Dermis blood vessel endothelial cell (primary cell): Measurements from ENCODE around the gene SORT1. TPM values are rescaled to one million over a fixed set of nuclear protein-coding genes. Genes with fewer than 3 reads are reported as not detected.
"Not testable (repeated sequence)": the region's sequence is repeated elsewhere in the genome, so short reads cannot be mapped to it uniquely, and the experiment has no call there.

ENCODE experiments used
- DNase-seq: peaks from one replicate; pipeline ENCODE4 v3.0.0; 2010
- total RNA-seq: library from RNA; depleted of rRNA; stranded (reverse); fragments of >200 nt; gene quantifications from 2 replicates; pipeline ENCODE4 v1.2.3, GENCODE V29; 2014

Gene SORT1
- total RNA-seq, 1 donor from 2014 or later = 16.7 TPM

DNA sequence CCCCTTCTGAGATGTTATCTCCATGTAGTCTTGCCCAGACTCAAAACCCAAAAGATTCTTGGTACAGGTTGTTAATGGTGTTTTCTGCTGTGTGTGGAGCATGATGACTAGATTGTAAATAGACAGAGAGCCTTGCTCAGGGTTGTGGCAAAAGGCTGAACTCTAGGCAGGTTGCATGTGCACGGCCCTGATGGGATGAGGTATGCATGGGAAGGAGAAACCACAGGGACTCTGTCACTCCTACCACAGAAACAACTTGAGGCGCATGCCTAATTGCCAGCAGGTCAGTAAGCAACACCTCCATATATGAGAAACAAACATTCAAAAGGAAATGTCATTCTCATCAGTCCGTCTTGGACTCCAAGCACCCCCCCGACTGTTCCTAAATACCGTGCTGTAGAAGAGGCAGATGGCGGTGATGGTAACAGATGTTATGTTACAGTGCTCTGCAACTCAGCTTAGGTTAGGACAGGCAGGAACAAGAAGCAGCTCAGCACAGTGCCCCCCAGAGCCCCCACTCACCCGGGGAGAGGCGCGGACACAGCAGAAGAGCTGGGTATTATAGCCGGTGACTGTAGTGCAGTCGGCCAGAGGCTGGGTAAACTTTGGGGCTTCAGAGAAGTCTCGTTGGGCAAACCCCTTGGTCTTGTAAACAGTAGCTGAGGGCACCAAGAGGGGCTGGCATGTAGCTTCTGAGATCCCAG, 101.9 kb downstream of the SORT1 start:
- DNase-seq = no peak

DNA sequence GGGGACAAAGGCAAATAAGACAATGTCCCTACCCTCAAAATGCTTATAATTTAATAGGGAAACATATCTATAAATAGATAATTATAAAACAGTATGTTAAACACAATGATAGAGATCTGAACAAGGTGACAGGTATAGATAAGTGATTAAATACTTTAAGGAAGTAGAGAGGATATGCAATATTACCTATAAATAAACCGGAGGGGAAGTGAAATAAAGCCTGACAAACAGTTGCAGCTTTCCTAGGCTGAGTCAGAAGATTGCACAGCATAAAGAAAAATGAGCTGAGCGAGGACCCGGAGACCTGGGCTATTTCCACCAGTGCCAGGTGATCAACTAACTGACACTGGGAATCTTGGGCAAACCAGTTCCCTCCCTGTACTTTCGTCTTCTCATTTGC, 103.2 kb downstream of the SORT1 start:
- DNase-seq = no peak

DNA sequence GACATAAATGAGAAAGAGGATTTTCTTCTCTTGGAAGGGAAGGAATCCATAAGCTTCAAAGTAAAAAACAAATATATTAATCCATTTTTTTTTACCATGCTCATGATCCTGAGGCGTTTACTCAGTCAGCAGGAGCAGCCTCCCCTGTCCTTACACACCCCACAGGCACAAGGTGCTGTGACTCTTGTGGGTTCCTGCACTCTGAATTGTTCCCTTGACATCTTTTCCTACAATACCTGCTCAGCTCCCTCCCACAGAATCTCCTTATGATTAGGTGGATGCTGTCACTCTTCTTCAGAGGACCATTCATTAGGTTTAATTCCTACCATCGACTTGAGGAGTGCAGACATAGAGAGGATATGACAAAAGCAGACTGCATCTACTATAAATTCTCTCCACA, 104.7 kb downstream of the SORT1 start:
- DNase-seq = no peak

DNA sequence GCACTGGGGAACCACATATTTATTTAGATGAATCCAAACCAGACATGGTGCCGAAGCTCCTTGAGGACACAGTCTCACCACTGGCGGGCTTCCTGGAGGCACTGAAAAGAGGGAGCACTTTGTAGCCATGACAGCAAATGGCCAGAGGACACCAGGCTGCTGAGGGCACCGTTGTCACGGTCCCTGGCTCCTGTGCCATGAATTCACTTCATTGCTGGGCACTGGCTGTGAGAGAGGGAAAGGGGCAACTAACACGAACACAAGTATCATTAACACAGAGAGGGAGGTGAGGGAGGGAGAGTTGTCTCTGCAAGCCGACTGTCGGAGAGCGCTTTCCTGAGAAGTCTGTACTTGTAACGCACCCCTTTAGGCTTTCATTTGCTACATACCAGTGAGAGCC, 105.4 kb downstream of the SORT1 start:
- no peak for DNase-seq

DNA sequence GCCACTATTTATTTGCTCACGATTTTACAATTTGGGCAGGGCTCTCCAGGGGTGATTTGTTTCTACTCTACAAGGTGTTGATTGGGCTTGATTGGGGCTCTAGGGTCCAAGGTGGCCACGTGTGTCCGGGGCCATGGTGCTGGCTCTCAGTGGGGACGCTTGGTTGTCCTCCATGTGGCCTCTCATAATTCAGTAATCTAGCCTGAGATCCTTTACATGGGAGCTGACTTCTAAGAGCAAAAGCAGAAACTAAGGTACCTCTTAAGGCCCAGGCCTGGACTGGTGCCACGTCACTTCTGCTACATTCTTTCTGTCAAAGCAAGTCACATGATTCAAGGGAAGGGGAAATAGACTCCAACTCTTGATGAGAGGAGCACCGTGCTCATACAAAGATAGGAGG, 106.7 kb downstream of the SORT1 start:
- no peak for DNase-seq

DNA sequence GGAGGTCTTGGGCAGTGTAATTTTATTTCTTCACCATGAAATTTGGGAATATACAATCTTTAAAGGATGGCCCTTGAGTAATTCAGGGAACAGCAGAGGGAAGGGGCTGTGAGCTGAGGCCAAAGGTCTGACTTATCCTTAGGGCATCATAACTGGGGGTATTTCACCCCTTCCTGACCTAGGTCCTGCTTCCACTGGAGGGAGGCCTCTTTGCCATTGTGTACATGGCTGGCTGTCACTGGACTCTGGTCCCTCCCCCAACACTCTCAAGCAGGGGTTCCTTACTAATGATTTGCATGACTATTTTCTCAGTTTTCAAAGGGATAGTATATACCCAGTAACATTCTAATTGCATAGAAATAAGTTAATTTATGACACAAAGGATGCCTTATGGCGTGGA, 107.6 kb downstream of the SORT1 start:
- no peak for DNase-seq

DNA sequence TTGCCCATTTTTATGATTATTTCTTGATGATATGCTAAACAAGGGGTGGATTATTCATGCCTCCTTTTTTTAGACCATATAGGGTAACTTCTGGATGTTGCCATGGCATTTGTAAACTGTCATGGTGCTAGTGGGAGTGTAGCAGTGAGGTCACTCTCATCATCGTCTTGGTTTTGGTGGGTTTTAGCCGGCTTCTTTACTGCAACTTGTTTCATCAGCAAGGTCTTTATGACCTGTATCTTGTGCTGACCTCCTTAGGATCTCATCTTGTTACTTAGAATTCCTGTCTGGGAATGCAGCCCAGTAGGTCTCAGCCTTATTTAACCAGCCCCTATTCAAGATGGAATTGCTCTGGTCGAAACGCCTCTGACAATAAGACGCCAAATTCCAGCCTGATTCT, 111.0 kb downstream of the SORT1 start:
- not testable (repeated sequence) for DNase-seq

DNA sequence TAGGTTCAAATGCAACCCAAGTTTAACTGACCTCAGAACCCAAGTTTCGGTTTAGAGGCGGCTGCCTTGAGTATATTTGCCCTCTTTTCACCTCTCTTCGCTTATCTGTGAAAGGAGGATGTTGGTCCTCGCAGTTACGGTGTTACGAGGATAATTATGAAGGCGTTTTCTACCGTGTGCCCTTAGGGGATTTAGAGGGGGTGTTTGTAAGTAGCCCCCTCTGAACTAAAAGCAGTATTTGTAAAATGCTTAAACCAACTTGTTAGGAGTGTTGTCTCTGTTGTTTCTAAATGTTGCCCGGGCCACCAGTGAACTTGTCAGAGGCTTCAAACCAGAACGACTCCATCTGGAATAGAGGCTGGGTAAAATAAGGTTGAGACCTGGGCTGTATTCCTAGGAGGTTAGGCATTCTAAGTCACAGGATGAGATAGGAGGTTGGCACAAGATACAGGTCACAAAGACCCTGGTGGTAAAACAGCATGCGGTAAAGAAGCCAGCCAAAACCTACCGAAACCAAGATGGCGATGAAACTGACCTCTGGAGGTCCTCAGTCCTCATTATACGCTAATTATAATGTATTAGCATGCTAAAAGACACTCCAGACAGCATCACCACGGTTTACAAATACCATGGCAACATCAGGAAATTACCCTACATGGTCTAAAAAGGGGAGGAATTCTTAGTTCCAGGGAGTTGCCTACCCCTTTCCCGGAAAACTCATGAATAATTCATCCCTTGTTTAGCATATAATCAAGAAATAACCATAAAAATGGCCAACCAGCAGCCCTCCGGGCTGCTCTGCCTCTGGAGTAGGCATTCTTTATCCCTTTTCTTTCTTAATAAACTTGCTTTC, 113.7 kb downstream of the SORT1 start:
- DNase-seq = no peak

DNA sequence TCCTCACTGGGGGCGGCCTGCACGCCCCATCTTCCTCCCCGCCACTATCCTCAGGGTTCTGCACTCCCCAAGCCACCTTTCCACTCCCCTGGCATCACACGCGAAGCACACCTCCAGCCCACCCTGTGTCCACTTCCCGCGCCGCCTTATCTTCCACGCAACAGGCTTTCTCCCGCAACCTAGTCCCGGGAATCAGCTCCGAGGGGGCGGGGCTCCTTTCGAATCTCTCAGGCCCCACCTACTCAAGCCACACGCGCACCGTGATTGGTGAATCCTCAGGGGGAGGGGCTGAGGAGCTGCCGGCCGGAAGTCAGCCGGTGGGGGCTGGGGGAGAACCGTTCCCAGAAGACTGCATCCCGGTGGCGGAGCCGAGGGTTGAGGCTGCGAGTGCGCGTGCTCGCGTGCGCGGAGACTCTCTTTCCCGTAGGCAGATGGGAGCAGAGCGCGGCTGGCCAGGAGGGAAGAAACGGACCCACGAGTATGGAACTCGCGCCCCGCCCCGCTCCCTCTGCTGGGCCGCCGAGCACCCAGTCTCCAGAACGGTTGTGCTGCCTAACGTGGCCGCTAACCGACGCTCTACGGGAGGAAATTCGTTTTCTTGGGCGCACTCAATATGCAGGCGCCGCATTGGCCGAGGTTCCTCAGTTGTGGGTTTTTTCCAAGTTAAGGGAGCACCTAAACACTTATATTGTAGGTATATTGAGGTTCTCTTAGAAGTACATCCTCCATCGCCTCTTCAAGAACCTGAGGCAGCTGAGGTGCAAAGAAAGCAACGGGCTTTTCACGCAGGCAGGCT, 114.6 kb downstream of the SORT1 start, which contains the start of gene PSRC1:
PSRC1 (minus strand) TSS at position 194 of the 796 bp plus-strand sequence.
- DNase-seq = peak; percentile 96

DNA sequence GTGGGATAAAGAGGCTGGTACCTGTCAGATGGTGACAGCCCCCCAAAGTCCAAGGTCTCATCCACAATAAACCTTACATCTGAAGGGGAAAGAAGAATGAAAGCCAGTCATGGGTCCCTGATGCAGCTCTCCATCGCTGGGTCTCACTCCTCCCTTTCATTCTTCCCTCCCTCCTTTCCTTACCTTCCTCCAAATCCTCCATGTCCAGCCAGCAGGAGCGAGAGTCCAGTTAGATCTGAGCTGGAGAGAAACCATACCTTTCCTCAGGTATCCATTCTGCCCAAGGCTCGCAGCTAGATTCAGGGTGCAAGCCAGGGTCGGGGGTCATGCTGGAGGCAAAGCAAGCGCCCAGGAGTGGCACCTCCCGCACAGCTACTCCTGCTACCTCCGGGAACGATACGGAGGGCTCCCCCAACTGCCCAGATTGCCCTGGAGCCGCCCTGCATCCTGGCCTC, 115.2 kb downstream of the SORT1 start:
- no peak for DNase-seq

DNA sequence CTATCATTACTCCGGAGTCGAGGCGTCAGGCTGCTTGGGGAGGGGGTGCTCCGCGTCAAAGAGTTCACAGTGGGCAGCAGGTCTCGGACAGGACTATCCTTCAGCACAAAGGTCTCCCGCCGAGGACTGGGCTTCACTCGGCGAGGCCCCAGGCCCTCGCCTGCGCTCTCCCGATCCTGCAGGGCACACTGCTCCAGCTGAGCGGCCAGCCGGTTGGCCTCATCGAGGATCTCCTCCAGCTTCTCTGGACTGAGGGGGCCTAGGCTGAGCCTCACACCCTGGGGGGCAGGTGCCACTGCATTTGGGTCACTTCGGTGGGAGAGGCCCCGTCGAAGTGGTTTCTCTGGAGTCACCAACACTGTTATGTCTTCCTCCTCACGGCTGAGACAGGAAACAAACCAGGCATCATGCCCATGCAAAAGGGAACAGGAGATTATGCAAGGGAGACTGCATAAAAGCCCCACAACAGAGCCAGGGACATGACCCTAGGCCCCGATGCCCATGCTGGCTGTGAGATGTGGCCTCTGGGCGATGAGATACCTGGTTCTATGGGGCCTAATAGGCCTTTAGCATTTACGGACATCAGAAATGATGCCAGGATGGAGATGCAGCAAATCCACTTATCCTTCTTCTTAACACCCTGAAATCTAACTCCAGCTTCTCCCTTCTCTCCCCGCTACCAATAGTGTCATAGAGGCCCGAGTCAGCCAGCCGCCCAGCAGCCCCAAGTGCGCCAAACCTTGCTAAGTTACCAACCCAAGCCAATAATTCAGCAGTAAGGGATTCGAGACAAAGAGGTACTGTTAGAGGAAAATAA, 115.8 kb downstream of the SORT1 start:
- no peak for DNase-seq

DNA sequence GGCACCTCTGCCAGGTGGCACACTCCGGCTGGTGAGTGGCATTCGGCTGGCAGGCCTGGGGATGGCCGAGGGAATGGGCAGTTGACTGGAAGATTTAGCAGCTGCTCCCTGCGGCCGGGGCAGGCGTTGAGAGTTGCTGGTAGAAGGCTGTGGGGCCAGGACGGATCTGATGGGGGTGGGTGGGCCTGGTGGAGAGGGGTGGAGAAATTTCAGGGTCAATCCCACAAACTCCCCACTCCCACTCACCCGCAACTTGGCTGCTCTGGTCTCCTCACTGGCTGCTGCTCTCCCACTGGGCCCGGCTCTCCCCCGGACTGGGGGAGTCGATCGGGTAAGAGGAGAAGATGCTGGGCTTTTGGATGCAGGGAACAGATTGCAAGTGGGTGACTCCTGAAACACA, 116.9 kb downstream of the SORT1 start:
- DNase-seq = no peak

DNA sequence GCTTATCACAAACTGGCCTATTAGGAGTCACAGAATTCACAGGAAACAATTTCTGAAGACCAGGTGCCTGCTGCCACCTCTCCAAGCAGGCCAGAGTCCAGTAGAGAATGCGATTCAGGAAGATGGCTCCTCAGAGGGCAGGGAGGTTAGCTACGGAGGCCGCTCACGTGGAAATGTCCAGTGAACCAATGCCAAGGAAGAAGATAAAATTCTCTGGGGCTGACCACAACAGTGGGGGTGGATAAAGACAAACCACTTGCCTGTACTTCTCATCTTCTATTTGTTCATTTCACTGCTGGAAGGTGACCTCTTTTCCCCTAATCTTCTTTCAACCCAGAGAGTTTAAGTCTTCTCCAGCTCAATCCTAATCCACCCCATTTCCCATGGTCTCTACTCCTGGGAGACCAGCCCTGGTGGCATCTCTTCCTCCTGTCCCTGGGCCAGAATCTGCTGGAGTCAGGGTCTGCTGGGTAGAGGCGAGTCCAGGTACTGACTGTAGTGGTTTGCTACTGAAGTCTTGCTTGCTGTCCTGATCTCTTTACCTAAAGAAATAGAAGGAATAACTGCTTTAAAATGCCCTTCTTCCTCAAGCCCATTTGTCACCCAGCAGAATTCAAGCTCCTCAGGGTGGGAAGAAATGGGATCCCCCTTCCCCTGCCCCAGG, 118.0 kb downstream of the SORT1 start:
- DNase-seq = no peak

DNA sequence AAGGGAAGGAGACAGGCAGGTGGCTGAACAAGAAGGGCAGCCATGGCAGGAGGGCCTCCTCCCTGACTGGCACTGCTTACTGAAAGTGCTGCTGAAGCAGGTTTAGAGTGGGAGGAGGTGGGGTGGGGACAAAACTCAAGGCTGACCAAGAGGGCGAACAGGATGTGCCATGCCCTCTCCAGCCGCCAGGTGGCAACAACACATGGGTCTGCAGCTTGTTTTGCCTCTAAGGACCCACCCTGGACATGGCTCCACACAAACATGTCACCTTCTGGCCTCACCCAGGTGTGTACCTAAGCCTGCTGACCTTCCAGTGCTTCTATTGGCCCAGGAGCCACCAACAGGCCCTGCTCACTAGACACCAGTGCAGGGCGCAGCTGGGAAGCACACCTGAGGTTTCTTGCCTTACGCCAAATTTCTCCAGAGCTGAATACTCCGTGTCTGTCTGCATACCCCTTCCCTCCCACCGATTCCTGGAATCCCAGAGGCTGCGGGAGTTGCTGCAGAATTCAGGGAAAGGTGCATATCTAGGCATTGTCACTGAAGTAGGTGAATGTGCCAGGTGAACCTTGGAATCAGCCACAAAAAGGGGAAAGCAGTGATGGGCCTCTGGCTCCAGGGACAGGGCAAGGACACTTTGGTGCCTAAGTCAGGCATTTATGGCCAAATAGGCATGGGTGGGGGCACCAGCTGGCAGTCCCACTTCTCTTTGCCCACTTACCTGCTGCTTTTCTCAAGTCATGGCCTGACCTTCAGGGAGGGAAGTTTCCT, 120.1 kb downstream of the SORT1 start:
- peak; percentile 84 for DNase-seq

DNA sequence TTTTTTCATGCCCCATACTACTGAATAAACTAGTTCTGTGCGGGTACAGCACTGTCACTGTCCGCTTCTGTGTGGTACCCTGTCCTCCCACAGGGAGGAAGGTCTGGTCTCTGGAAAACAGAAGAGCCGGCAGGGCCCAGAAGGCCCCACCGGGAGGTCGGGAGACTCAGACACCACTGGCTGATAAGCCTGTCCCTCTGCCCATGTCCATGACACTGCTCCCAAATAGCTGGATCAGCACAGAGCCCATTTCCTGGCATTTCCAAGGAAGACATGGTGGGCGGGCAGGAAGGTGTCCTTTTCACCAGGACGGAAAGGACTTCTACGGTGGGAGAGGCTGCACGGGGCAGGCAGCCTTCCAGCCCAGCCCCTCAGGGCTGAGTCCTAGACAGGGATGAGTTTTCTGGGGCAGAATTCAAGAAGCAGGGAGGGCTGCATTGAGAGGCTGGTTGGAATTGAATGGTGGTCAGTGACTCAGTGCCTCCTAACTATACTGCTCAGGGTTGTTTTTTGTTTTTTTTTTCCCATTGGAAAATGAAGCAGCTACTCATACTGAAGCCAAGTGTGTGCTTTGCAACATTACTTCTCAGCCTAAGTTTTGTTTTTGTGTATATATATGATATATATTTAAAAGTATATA, 121.9 kb downstream of the SORT1 start:
- DNase-seq = no peak

DNA sequence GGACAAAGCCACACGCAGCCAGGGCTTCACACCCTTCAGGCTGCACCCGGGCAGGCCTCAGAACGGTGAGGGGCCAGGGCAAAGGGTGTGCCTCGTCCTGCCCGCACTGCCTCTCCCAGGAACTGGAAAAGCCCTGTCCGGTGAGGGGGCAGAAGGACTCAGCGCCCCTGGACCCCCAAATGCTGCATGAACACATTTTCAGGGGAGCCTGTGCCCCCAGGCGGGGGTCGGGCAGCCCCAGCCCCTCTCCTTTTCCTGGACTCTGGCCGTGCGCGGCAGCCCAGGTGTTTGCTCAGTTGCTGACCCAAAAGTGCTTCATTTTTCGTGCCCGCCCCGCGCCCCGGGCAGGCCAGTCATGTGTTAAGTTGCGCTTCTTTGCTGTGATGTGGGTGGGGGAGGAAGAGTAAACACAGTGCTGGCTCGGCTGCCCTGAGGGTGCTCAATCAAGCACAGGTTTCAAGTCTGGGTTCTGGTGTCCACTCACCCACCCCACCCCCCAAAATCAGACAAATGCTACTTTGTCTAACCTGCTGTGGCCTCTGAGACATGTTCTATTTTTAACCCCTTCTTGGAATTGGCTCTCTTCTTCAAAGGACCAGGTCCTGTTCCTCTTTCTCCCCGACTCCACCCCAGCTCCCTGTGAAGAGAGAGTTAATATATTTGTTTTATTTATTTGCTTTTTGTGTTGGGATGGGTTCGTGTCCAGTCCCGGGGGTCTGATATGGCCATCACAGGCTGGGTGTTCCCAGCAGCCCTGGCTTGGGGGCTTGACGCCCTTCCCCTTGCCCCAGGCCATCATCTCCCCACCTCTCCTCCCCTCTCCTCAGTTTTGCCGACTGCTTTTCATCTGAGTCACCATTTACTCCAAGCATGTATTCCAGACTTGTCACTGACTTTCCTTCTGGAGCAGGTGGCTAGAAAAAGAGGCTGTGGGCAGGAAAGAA, 122.9 kb downstream of the SORT1 start:
- DNase-seq = no peak

DNA sequence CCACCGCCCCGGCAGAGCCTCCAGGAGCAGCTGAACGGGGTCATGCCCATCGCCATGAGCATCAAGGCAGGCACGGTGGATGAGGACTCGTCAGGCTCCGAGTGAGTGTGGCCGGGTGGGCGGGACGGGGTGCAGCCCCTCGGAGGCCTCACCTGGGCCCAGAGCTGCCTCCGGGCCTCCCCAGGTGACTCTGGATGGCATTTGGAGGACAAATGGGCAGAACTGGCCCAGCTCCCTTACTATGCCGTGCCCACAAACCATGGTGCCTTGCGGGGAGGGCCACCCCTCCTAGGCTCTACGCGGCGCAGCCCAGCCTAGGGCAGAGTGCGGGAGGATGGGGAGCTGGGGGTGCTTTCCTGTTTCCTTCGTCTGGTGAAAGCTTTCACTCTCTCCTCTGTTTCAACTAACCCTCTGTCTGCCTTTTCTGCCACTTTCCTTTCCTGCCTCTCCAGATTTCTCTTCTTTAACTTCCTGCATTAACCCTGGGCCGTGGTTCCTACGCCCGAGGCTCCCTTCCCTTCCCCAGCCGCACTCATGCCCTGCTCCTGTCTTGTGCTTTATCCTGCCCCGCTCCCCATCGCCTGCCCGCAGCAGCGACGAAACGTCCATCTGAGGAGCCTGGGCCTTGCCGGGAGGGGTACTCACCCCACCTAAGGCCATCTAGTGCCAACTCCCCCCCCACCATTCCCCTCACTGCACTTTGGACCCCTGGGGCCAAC, 124.0 kb downstream of the SORT1 start:
- no peak for DNase-seq

DNA sequence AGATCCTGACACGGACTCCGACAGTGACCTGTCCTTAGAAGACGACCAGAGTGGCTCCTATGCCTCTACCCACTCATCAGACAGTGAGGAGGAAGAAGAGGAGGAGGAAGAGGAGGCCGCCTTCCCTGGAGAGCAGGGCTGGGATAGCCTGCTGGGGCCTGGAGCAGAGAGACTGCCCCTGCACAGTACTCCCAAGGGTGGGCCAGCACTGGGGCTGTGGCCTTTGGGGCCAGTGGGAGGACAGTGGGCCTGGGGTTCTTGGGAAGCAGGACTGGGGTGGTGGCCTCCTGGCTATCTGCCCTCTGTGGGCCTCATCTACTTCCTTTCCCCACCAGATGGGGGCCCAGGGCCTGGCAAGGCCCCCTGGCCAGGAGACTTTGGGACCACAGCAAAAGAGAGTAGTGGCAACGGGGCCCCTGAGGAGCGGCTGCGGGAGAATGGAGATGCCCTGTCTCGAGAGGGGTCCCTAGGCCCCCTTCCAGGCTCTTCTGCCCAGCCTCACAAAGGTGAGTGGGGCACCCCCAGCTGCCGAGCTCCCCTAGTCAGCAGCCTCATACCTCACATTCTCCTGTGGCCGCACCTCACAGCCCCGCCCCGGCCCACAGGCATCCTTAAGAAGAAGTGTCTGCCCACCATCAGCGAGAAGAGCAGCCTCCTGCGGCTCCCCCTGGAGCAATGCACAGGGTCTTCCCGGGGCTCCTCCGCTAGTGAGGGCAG, 124.7 kb downstream of the SORT1 start:
- DNase-seq = no peak
